Measurements from ENCODE around the gene KRT26.

GRCh38 chr17:40801157-40801556 lies 29.2 kb upstream of the KRT26 start:
- TF ChIP-seq POLR2A (IDR thresholded peaks at IDR 0.05) (no peak), CTCF (IDR thresholded peaks at IDR 0.05) (no peak), POLR2AphosphoS5 (IDR thresholded peaks at IDR 0.05) (no peak)
